KMS-11 (cell line): Measurements from ENCODE around the gene C11orf58.

Source experiments
- H2AFZ ChIP-seq: fragments of 200-600 bp; sonication (generic); 2 replicates; pipeline ENCODE4 v1.6.1; 2016; ENCODE audit warnings: antibody characterized with exemption, mixed run types, low read depth
- H3K27ac ChIP-seq: fragments of 200-600 bp; sonication (generic); 2 replicates; pipeline ENCODE4 v1.6.1; 2016; ENCODE audit warnings: mild to moderate bottlenecking, mixed run types
- H3K27me3 ChIP-seq: fragments of 200-600 bp; sonication (generic); 2 replicates; pipeline ENCODE4 v1.6.1; 2017; ENCODE audit warnings: mild to moderate bottlenecking, low read depth, mixed run types, moderate library complexity; ENCODE audit not compliant: insufficient read depth
- H3K36me3 ChIP-seq: fragments of 200-600 bp; sonication (generic); 2 replicates; pipeline ENCODE4 v1.6.1; 2017; ENCODE audit warnings: mild to moderate bottlenecking, mixed run types; ENCODE audit not compliant: insufficient read depth
- H3K4me1 ChIP-seq: fragments of 200-600 bp; sonication (generic); 2 replicates; pipeline ENCODE4 v1.6.1; 2016; ENCODE audit warnings: mild to moderate bottlenecking, low read depth, mixed run types; ENCODE audit not compliant: poor library complexity, severe bottlenecking
- H3K4me2 ChIP-seq: fragments of 200-600 bp; sonication (generic); 2 replicates; pipeline ENCODE4 v1.7.0; 2016; ENCODE audit warnings: mild to moderate bottlenecking, mixed run types
- H3K4me3 ChIP-seq: fragments of 200-600 bp; sonication (generic); IDR thresholded peaks from 2 replicates; pipeline ENCODE4 v1.6.1; 2017; ENCODE audit warnings: low read depth, low read length, mixed read lengths; ENCODE audit not compliant: insufficient read depth
- H3K79me2 ChIP-seq: fragments of 200-600 bp; sonication (generic); 2 replicates; pipeline ENCODE4 v1.6.1; 2016; ENCODE audit warnings: low read depth, mixed run types; ENCODE audit not compliant: insufficient read depth
- H3K9ac ChIP-seq: fragments of 200-600 bp; sonication (generic); 2 replicates; pipeline ENCODE4 v1.6.1; 2016; ENCODE audit warnings: mild to moderate bottlenecking, mixed run types
- H4K20me1 ChIP-seq: fragments of 200-600 bp; sonication (generic); 2 replicates; pipeline ENCODE4 v1.6.1; 2016; ENCODE audit warnings: mild to moderate bottlenecking, mixed run types; ENCODE audit not compliant: insufficient read depth
- TF ChIP-seq, protein P1 (sequence below): fragments of 200-600 bp; sonication (generic); conservative IDR thresholded peaks from 2 replicates; pipeline ENCODE4 v1.6.1; 2017; ENCODE audit warnings: low read depth, mild to moderate bottlenecking, antibody characterized with exemption, low read length, moderate library complexity, mixed read lengths

Gene C11orf58

DNA sequence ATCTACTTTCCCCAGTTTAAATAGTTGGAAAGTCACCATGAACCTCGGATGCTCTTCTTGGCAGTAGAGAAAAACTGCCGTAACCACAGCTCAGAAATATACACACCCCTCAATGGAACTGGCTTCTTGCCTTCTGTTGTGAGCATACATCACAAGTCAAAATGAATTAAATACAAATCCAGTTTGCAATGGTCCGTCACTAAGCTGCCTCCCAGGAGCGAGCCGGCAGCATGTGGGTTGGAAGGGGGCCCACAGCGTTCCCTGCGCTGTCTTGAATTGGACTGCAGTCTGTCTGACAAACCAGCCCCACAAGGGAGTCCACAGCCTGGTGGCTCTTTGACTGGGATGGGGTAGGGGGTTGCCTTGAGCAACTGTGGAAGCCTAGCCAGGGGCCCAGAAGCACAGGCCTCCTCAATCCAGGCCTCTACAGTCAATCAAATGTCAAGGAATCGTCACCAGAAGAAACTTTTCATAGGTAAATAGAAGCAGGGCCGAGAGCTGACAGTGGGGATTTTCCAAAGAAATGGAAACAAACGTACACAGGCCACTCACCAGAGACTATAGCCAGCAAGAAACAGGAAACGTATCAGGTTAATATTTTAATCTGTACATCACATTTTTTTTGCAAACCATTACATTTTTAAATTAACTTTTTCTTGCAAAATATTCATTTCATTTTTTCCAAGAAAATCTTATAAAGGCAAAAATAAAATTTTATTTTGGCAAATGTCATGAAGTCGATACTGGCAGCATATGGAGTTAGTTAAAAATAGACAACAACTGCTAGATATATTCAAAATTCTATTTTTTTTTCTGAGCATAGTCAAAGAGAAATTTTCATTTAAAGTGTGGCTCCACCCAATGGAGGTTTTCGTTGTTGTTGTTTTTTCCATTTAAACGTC, 38.5 kb downstream of the C11orf58 start:
- Histone ChIP-seq H3K27me3 (no peaks in the 10 kb centered on the region), H3K4me3 (no peak overlapping the region), H2AFZ (no peak overlapping the region), H4K20me1 (no peaks in the 10 kb centered on the region), H3K27ac (no peak overlapping the region), H3K9ac (no peak overlapping the region), H3K36me3 (no peaks in the 10 kb centered on the region), H3K4me2 (no peak overlapping the region), H3K79me2 (no peaks in the 10 kb centered on the region), H3K4me1 (peaks cover 10% of the 10 kb centered on the region)
- TF ChIP-seq, protein P1, sequence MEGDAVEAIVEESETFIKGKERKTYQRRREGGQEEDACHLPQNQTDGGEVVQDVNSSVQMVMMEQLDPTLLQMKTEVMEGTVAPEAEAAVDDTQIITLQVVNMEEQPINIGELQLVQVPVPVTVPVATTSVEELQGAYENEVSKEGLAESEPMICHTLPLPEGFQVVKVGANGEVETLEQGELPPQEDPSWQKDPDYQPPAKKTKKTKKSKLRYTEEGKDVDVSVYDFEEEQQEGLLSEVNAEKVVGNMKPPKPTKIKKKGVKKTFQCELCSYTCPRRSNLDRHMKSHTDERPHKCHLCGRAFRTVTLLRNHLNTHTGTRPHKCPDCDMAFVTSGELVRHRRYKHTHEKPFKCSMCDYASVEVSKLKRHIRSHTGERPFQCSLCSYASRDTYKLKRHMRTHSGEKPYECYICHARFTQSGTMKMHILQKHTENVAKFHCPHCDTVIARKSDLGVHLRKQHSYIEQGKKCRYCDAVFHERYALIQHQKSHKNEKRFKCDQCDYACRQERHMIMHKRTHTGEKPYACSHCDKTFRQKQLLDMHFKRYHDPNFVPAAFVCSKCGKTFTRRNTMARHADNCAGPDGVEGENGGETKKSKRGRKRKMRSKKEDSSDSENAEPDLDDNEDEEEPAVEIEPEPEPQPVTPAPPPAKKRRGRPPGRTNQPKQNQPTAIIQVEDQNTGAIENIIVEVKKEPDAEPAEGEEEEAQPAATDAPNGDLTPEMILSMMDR = no peak

DNA sequence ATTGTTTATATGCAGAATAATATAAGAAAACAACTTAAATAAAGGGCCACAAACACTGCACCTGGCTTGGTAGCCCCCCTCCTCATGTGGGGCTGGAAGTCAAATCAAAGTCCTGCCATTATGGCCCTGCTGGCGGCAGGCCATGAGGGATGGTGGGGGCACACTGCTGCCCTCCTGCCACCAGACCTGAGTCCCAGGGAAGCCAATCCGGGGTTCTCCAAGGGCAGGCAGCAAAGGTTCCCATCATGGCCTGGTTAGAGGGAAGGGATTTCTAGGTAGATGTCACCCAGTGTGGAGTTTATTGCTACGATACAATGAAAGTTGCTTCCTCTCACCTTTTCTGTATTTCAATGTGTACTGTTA, 39.1 kb downstream of the C11orf58 start:
- no peak overlapping the region for H3K4me3 ChIP-seq
- no peak overlapping the region for H2AFZ ChIP-seq
- TF ChIP-seq, protein P1 = no peak
- H3K4me2 ChIP-seq = no peak overlapping the region
- no peaks in the 10 kb centered on the region for H3K79me2 ChIP-seq
- peaks cover 4% of the 10 kb centered on the region for H3K4me1 ChIP-seq
- no peaks in the 10 kb centered on the region for H4K20me1 ChIP-seq
- H3K27me3 ChIP-seq = no peaks in the 10 kb centered on the region
- no peak overlapping the region for H3K27ac ChIP-seq
- no peaks in the 10 kb centered on the region for H3K36me3 ChIP-seq
- no peak overlapping the region for H3K9ac ChIP-seq

DNA sequence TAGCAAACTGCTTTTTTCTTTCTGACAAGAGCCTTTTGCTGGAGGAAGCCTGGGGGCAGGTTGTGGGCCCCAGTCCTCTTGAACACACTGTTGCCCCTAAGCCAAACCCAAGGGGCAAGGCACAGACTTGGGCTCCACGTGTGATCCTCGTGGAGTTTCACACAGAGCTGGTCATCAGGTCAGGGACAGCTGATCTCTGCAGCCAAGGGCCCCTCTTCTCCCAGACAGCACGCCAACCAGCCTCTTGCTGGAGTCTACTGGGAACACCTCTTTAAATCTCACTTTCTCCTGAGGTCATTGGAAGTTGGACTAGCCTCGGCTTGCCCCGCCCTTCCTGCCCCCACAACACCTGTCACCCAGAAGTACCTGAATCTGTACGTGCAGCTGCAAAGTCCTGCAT, 39.8 kb downstream of the C11orf58 start:
- H4K20me1 ChIP-seq = no peaks in the 10 kb centered on the region
- no peaks in the 10 kb centered on the region for H3K4me1 ChIP-seq
- TF ChIP-seq, protein P1 = no peak
- no peaks in the 10 kb centered on the region for H3K36me3 ChIP-seq
- no peak overlapping the region for H3K27ac ChIP-seq
- H3K4me2 ChIP-seq = no peak overlapping the region
- no peak overlapping the region for H3K4me3 ChIP-seq
- no peaks in the 10 kb centered on the region for H3K27me3 ChIP-seq
- H2AFZ ChIP-seq = no peak overlapping the region
- no peak overlapping the region for H3K9ac ChIP-seq
- H3K79me2 ChIP-seq = no peaks in the 10 kb centered on the region

DNA sequence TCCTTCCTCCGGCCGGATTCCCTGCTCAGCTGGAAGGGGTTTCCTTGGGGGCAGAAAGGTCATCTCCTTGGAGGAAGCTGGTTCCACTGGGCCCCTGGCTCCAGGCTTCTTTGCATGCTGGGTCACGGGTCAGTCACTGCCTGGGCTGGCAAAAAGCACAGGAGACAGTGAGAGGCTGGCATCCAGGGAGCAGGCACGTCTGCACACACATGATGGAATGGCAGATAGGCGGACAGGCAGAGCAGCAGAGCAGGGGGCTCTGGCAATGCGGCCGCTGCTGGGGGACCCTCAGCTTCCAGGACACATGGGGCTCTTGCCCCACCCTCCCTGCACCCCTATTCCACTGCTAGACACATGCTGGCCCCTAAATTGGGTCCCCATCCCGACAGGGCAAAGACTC, 40.4 kb downstream of the C11orf58 start:
- Histone ChIP-seq H2AFZ (no peak overlapping the region), H3K4me3 (no peak overlapping the region), H3K79me2 (no peaks in the 10 kb centered on the region), H3K4me2 (no peak overlapping the region), H3K27ac (no peak overlapping the region), H4K20me1 (no peaks in the 10 kb centered on the region), H3K36me3 (no peaks in the 10 kb centered on the region), H3K27me3 (no peaks in the 10 kb centered on the region), H3K4me1 (no peaks in the 10 kb centered on the region), H3K9ac (no peak overlapping the region)
- TF ChIP-seq, protein P1 = no peak
